C1 segment of cervical spinal cord (tissue), 14 donors: ENCODE results near the gene ACTR5.

Experiments used
- DNase-seq, 14 donors: peaks; one replicate each; lab custom pipeline; 2025; lab: John Stamatoyannopoulos, UW

ACTR5 gene

GRCh38 chr20:38748097-38748860 is at the start of gene ACTR5:
Gene ACTR5 (plus strand): TSS chr20:38748460. CDS start chr20:38748479, 19 bp downstream.
- DNase-seq, result peak; percentile 55 to 97 (median 88)

- no peak for DNase-seq
Measured at GRCh38 chr20:38698541-38698940, 49.7 kb upstream of the ACTR5 start.

- DNase-seq, result no peak
Measured at GRCh38 chr20:38700141-38700540, 48.1 kb upstream of the ACTR5 start.

GRCh38 chr20:38700926-38701325 is 47.3 kb upstream of the ACTR5 start:
- no peak for DNase-seq

- no peak for DNase-seq
Measured at GRCh38 chr20:38703526-38703925, 44.7 kb upstream of the ACTR5 start.

- no peak for DNase-seq
Measured at GRCh38 chr20:38704136-38704535, 44.1 kb upstream of the ACTR5 start.

GRCh38 chr20:38706509-38706908 is 41.8 kb upstream of the ACTR5 start:
- peak in 3 of 14 donors; percentile 14 to 25 (median 14) for DNase-seq

GRCh38 chr20:38714308-38714707 is 34.0 kb upstream of the ACTR5 start:
- no peak for DNase-seq

- no peak for DNase-seq
Measured at GRCh38 chr20:38715646-38716045, 32.6 kb upstream of the ACTR5 start.

- DNase-seq, result no peak
Measured at GRCh38 chr20:38722683-38723016, 25.6 kb upstream of the ACTR5 start.

GRCh38 chr20:38723017-38723847 is 25.0 kb upstream of the ACTR5 start:
- no peak for DNase-seq

GRCh38 chr20:38723848-38724625 is 24.2 kb upstream of the ACTR5 start, which contains the start of gene SLC32A1:
Gene SLC32A1 (plus strand): TSS chr20:38724486. CDS start chr20:38724725, 239 bp downstream.
- DNase-seq, result no peak

GRCh38 chr20:38724626-38725147 is 23.6 kb upstream of the ACTR5 start:
- DNase-seq, result no peak

GRCh38 chr20:38725148-38725901 is 22.9 kb upstream of the ACTR5 start:
- no peak for DNase-seq

- no peak for DNase-seq
Measured at GRCh38 chr20:38725931-38726803, 22.1 kb upstream of the ACTR5 start.

- DNase-seq, result peak in 1 of 14 donors; percentile 6
Measured at GRCh38 chr20:38726804-38727606, 21.3 kb upstream of the ACTR5 start.

- DNase-seq, result no peak
Measured at GRCh38 chr20:38727607-38728190, 20.6 kb upstream of the ACTR5 start.

- no peak for DNase-seq
Measured at GRCh38 chr20:38728191-38728781, 20.0 kb upstream of the ACTR5 start.
